ENCODE measurements around the gene PKD1L1.
A peak's percentile ranks its signal among the peaks of the same experiment; 100 is the strongest.
"Not testable (repeated sequence)": the region's sequence is repeated elsewhere in the genome, so short reads cannot be mapped to it uniquely, and the experiment has no call there.

Gene PKD1L1

DNA sequence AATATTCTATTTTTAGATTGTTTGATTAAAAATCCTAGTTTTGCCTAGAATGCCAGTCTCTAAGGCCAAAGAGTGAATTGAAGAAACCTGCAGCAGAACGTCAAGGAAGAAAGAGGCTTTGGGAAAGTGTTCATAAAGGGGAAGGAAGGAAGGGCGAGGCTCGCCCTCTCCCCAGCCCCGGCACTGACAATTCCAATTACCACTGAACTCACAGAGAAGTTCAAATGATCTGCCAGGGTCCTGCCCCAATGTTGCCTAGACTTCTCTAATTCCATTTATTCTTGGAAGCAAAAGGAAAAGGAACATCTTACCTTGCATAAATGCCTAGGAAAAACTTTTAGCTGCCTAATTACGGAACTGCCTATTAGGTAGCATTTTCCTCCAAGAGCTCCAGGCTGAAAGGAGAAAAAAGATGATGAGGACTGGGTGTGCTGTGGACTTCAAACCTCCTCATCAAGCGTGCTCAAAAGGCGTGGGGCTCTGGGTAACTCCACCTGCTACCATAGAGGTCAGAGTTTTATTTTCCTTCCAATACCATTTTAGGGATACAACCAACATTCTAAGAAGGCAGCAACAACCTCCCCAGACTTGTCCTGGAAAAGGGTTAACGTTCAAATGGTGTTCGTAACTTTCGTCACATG is 134.5 kb downstream of the PKD1L1 start:
- DNase-seq, result peak in 1 of 2 donors; percentile 31

DNA sequence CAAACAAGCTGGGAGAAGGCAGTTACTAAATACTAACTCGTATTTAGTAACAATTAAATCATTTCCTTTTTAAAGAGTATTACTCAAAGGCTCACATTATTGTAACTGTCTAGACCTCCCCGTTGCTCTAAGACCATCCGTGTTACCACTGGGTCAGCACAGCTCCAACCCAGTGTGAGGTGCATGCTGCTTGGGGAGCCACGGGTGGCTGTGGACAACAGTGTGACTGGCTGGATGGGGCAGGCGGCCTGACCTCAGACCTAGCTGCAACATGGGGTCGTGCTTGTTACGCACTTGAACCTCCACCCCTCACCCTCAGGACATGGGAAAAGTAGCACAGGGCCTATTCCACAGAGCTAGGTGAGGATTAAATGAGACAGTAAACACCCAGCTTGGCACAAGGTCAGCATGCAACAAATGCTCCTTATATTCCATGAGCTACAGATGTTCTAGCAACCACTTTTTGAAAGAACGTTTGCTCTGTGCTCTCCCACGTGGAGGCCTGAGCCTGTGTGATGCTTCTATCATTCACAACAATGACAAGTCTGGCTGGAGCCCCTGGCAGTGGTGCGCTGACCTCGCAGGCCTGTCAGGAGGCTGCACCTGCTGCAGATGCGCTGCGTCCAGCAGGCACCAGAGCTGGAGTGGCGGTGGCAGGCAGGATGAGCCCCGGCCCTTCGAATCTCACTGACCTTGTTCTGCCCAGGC is 135.7 kb downstream of the PKD1L1 start:
- peak in 1 of 2 donors; percentile 15 for DNase-seq

DNA sequence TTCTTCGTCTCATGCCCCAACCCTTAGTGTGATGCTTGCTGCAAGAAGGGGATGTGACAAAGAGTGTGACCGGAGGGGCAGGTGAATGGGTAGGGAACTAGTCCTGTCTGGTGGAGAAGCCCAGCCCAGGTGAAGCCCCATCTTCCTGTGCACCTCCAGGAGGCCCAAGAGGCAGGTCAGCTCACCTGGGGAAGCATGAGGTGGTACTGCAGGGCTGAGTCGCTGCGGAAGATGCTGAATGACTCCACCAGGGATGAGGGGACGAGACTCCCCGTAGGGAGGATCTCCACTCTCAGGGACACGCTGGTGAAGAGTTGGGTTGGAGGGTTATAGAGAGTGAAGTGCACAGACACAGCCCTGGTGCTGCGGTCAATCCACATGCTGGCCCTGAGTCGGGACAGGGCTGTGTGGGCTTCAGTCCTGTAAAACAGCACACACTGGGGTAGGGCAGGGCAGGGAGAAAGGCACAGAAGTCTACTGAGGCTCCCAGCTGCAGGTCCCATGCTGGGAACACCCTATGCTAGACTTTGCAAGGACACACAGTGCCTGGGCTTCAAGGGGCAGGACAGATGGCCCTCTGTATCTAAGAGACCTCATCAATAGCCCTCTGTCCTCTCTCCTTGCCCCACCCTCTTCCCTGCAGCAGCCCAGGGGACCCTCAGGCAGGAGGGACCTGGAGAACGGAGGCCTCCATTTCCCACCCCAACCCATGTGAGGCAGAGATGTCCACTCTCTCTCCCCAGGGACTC is 136.5 kb downstream of the PKD1L1 start:
- DNase-seq, result no peak

DNA sequence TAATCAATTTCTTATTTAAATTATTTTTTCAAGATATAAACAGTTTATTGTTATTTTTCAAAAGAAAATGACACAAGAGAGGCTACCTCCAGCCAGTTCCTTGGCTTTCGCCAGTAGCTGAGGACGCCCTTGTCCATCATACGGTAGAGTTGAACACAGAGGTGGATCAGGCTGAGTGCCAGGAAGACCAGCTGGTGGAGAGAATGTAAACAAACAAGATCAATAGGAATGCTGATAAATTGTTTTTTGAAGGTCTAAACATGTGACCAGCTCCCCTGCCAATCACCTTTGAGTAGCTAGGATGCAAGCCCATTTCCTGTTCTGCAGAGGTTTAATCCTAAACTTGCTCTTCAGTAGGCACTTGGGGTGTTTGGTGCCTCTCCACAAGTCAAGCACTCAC is 138.9 kb downstream of the PKD1L1 start:
- DNase-seq, result no peak

DNA sequence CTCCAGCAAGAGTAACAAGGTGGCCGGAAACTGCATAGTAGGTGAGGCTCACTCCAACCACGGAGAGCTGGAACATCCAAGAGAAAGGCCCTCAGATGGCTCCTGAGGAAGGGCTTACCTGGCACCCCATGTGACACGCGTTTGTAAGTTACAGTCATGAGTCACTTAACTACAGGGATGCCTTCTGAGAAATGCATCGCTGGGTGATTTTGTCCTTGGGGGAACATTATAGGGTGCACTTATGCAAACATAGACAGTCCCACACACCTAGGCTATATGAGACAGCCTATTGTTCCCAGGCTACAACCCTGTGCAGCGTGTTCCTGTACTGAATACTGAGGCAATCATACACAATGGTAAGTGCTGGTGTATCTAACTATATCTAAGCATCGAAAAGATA is 139.9 kb downstream of the PKD1L1 start:
- DNase-seq, result no peak

DNA sequence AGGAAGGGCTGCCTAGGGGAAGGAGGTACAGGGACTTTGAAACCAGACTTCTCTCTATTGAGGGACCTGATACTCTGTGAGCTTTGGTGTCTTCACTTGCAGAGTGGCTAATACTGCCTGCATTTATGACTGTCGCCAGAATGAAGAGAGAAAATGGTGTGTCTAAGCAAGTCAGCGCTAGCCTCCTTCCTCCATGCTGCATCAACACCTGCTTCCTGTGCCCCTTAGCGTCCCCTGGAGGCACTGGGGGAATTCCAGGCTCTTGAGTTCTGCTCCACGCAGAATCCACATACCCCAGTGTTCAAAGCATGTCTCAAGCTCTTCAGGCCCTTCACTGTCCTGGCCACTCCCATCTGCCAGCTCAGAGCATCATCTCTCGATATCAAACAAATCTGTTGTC is 140.5 kb downstream of the PKD1L1 start:
- no peak for DNase-seq

DNA sequence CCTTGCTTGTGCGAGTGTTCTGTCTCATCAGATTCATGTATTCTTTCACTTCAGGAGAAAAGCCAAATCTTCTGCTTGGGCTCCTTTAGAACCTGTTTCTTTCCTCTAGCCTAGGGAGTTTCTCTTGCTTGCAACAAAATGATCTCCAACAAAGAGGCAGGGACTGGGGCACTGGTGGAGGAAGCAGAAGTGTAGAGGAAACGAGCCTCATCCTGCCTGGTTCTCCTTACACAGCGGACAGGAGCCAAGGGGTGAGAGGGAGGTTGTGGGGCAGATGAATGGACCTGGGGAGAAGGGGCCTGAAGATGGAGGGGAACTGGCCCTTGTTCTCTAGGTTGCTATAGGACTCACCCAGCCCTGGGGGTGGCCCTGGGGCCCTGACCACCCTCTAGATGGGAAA is 141.1 kb downstream of the PKD1L1 start:
- peak; percentile 23 to 40 for DNase-seq

DNA sequence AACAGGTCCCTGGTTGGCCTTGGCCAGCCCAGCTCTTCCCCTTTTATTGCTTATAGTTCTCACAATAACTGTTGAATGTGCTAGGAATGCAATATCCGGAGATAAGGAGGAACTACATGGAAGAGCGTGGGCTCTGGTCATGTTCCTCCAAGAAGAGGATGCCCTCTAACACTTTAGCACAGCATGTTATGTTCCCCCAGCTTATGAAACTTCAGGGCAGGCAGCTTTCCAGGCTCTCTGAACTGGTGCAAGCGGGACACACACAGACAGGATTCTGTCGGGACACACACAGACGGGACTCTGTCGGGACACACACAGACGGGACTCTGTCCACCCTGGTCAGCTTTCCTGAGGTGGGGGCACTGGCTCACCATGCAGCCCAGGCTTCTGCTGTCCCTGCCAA is 141.6 kb downstream of the PKD1L1 start:
- peak; percentile 76 to 90 for DNase-seq

DNA sequence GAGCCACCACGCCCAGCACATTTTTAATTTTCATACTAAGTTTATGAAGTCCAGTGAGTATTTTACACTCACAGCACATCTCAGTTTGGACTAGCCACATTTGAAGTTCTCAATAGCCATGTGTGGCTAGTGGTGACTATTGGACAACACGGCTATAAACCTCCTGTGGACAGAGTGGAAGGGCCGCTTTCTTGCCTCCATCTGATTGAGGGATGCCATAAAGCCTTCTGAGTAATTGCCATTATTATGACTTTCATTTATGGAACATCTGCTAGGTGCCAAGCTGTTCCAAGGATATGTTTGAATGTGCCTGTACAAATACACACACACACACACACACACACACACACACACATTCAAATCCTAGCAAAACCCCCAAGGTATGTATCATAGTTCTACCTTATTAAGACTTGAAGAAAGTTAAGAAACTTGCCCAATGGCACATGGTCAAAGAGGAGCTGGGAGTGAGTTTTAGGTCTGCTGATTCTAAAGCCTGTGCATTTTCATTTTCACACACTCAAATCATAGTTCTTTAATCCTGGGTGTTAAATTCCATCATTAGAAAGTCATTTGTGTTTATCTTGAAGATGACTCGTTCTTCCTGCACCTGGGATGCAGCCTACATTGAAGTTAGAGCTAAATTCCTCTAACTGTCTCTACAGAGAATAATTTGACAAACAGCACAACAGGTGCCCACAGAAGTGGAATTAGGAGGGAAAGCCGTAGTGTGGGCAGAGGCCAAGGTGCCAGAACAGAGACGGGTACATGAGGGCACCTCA is 143.3 kb downstream of the PKD1L1 start:
- no peak for DNase-seq

DNA sequence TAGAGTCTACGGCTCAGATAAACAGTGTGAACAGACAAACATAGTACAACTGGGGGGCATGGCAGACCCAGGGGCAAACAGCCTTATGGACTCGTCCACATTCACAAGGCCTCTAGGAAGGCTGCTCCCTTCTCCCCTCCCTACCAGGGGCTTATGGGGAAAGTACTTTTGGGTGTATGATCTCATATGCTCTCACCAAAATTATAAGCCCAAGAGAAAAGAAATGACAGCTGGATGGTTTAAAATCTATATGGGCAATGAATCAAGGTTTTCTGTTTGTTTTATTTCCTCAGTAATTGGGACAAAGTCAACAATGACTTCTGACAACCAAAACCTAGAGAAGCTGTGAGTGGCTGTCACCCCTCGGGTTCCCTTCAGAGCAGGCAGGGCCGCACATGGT is 144.4 kb downstream of the PKD1L1 start:
- no peak for DNase-seq

DNA sequence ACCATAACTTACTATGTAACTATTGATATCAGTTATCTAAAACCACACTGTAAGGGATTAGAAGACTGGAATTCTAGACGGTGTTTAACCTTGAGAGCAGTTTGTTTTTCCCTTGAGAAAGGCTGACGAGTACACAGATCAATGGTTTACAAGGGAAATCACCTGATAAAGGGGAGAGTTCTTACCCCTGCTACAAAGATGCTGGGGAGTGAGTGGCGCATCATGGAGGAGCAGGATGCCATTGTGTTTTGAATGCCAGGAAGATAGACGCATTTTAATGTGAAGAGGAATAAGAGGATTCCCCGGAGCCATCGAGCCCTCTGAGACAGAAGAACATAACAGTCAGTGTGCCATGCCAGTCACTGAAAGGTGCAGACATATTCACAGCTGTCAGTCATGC is 145.2 kb downstream of the PKD1L1 start:
- no peak for DNase-seq

DNA sequence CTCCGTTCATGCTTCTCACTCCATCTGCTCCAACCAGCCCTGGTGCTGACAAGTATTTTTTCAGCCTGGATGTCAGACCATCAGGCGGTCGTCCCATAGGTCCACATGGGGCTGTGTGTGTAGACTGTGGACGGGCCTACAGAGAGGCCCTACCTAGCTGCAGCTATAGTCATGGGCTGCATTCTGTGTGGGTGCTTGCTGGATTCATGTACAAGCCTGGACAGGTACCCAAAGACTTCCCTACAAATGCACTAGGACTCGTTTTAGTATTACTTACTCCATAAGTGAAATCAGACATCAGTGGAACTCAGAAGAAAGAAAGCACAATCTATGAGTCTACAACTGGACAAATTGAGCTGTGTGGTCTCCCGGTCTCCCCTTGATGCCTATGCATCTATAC is 146.8 kb downstream of the PKD1L1 start:
- DNase-seq, result no peak

DNA sequence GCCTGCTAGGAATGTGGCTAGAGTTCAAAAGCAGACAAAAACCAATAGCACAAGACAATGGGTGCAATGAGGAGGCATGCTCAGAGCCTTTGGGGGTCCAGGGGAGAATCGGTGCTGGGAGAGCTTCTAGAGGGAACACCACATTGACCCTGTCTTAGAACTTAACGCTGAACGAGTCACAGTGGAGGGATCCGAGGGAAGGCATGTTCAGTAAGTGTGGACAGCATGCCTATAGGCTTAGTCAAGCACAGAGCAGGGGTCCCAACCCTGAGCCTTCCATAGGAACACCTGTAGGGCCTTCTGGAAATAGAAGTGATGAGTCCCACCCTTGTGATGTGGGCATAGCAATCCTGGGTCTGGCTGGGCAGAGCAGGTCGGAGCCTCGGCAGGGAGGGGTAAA is 148.7 kb downstream of the PKD1L1 start:
- DNase-seq, result no peak

DNA sequence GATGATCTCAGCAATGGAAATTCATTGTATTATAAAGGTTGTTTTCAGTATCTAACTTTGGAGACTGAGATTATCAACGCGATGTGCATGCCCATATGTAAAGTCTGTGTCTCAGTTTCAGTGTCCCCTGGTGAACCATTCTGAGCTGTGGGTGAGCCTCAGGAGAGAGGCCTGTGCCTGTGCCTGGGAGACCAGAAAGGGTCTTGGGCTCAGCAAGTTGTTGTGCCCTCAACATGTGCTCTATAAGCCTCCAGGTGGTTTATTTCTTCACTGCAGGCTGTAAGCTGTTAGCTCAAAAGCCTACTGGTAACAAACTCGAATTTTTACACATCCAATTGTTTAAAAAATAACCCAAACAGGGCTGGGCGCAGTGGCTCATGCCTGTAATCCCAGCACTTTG is 151.9 kb downstream of the PKD1L1 start:
- DNase-seq, result no peak

DNA sequence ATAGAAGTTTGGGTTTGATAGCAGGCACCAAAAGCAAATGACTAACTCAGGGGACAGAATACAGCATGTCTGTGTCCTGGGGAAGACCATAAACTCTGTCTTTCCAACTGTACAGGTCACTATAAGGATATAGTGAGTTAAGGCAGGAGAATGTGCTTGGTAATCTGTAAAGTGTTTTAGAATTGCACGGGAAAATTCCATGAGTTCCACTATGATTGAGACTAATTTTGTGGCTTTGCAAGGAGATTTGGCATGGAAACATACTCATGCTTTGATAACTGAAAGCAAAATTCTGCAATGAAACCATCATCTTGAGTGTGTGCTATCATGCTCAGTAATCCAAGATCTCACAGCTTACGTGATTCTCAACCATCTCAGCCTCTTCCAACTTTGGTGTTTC is 152.6 kb downstream of the PKD1L1 start:
- no peak for DNase-seq

DNA sequence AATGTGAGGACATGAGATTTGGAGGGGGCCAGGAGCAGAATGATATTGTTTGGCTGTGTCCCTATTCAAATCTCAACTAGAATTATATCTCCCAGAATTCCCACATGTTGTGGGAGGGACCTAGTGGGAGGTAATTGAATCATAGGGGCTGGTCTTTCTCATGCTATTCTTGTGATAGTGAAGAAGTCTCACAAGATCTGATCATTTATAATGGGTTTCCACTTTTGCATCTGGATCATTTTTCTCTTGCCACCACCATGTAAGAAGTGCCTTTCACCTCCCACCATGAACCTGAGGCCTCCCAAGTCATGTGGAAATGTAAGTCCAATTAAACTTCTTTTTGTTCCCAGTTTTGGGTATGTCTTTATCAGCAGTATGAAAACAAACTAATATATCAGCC is 153.1 kb downstream of the PKD1L1 start:
- DNase-seq, result not testable (repeated sequence)

DNA sequence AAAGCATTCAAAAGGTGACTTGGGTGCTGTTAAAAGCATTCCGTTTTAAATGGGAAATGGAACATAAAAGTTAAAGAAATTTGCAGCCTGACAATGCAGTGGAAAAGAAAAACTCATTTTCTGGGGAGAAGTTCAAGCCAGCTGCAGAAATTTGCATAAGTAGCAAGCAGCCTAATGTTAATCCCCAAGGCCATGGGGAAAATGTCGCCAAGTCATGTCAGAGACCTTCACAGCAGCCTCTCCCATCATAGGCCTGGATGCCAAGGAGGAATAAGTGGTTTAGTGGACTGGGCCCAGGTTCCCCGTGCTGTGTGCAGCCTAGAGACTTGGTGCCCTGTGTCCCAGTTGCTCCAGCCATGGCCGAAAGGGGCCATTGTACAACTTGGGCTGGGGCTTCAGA is 154.2 kb downstream of the PKD1L1 start:
- no peak for DNase-seq

DNA sequence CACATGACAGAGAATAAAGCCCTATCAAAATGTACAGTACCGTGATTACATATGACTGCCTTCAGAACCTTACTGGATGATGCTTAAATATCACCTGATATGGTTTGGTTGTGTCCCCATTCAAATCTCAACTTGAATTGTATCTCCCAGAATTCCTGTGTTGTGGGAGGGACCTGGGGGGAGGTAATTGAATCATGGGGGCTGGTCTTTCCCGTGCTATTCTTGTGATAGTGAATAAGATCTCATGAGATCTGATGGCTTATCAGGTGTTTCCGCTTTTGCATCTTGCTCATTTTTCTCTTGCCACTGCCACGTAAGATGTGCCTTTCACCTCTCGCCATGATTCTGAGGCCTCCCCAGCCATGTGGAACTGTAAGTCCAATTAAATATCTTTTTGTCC is 155.1 kb downstream of the PKD1L1 start:
- not testable (repeated sequence) for DNase-seq

DNA sequence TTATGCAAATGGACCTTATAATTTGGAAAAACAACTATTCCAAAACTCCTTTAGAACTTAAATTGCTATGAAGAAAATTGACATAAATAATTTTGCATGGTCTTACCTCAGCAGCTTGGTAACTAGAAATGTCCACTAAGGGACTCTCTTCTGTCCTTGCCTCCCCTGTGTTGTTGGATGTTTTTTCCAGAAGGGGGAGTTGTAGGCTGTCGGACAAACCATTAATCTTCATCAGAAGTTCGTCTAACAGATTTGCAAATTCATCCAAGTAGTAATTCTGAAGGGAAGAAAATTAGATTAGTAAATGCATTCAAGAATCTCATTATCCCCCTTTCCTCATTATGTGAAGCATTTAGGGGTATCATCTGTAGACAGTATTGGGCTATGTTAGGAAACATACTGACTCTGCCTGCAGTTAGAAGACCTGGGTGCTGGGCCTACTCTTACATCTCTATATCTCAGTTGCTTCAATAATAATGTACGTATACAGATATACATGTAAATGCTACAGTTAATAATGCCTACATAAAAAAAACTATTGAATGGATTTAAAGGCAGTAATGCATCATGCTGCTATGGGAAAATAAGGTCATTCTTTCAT is 155.6 kb downstream of the PKD1L1 start:
- peak; percentile 43 to 69 for DNase-seq

DNA sequence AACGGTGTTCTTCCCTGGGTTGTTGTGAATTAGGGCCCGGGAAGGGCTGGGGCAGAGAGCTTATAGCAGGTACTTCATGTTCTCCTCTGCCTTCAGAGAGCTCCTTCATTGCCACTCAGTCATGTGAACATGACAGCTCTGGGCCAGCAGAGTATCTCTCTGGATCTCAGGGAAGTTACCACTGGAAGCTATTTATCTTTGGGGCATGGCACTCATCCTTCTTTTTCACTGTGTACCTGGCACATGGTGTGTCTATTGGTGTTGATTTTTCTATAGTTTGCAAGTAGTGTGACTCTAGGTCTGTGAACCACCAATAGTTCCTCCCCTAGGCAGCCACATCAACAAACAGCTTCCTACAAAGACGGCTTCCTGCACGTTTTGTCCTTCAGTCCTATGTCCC is 156.6 kb downstream of the PKD1L1 start:
- DNase-seq, result no peak

DNA sequence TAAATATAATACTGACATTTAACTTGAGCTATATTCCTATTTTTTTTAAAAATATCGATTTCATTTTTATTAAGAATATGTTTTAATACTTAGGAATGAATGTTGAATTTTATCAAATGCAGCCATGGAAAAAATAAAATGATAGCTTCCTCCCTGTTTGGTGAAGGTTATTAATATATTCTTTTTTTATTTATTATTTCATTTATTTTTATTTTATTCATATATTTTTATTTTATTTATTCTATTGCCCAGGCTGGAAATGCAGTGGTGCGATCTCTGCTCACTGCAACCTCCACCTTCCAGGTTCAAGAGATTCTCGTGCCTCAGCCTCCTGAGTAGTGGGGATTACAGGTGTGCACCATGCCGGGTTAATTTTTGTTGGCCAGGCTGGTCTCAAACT is 160.2 kb downstream of the PKD1L1 start:
- no peak for DNase-seq

DNA sequence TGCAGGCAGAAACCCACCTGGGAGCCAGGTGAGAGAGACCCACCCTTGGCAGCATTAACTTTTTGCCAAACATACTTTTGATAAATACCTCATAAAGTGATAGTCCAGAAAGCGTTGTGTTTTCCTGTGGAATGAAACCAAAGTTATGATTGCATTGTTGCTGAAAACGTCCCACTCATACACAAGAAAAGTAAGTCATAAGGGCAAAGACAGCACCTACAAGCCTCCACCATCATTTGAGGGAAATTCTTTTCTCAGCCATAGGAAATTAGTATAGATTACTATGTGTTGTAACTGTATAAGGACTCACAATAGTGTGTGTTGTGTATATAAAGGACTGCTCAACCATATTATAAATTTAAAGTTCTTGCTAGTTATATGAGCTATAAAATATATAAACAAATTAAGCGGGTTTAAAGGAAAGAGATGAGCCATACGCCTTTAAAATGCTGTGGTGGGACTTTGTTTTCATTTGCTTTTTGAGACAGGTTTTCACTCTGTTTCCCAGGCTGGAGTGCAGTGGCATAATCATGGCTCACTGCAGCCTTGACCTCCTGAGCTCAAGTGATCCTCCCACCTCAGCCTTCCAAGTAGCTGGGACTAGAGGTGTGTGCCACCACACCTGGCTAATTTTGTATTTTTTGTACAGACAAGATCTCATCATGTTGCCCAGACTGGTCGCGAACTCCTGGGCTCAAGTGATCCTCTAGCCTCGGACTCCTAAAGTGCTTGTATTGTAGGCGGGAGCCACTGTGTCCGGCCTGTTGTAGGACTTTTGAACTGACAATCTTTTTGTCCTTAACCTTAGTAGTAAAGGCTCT is 160.8 kb downstream of the PKD1L1 start:
- DNase-seq, result no peak

Data from inflammatory macrophage treated with lipopolysaccharide for 1 hour (primary cell).